ENCODE data around the gene SGCD.

GRCh38 chr5:156593546-156593945 is 266.6 kb downstream of the SGCD start:
- TF ChIP-seq CTCF (IDR thresholded peaks at IDR 0.05) (no peak), POLR2AphosphoS5 (IDR thresholded peaks at IDR 0.05) (no peak), POLR2A (IDR thresholded peaks at IDR 0.05; ENCODE audit: low read depth) (no peak)
